C4-2B (cell line): ENCODE results near the gene ATP5PO.

Experiments
- H3K27ac ChIP-seq: fragments of 450-650 bp; 2 replicates; pipeline ENCODE4 v1.5.1; 2017
- CTCF ChIP-seq: fragments of 450-650 bp; conservative IDR thresholded peaks from 2 replicates; pipeline ENCODE4 v1.5.1; 2017; ENCODE audit warnings: mild to moderate bottlenecking
- ZFX ChIP-seq: fragments of 450-650 bp; IDR thresholded peaks from 2 replicates; pipeline ENCODE4 v1.6.1; 2017

ATP5PO gene

GRCh38 chr21:33856893-33857527, 58.6 kb downstream of the ATP5PO start:
- no peak for TF ChIP-seq ZFX
- no peak for TF ChIP-seq CTCF
- no peak overlapping the region for H3K27ac ChIP-seq

- TF ChIP-seq CTCF (no peak; the same call in 1 of the 2 replicates), ZFX (no peak)
- H3K27ac ChIP-seq = no peak overlapping the region
Measured at GRCh38 chr21:33855190-33855589, 60.4 kb downstream of the ATP5PO start.

GRCh38 chr21:33854604-33855003, 61.0 kb downstream of the ATP5PO start:
- TF ChIP-seq ZFX = no peak
- TF ChIP-seq CTCF = no peak
- H3K27ac ChIP-seq = no peak overlapping the region
